ENCODE data around the gene OR5H2.

DNA sequence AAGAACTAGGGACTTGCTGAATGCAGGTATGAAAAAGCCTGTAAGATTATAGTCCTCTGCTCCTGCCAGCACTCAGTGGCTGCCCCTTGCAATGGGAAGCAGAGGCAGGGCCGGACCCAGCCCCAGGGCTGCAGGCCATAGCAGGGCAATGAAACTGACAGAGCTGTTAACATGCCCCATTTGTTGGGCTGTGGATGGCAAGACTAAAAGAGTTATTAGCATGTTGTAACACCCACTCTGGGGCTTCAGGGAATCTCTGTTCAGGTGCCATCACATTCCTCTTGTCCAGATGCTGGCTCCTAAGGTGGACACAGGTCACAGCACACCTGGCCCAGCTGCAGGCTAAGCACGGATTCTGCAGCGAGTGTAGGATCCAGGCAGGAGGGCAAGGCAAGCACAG, 7.4 kb upstream of the OR5H2 start:
- no peak for TF ChIP-seq CTCF (conservative IDR thresholded peaks at IDR 0.05 in 1 of 2, IDR thresholded peaks at IDR 0.05 in 1 of 2; ENCODE audit: low read depth in 1 of 2, low read length in 2 of 2)
- no peak for TF ChIP-seq EZH2 (IDR thresholded peaks at IDR 0.05; ENCODE audit: low read length, missing control alignments)

Data from fibroblast of lung (primary cell).